GM18520 (cell line): ENCODE results near the gene DOCK9.

Experiments used
- ATAC-seq: cut with Tn5 transposase; IDR thresholded peaks from one replicate; pipeline ENCODE4 v1.9.1; 2021; ENCODE audit not compliant: unreplicated experiment

Gene DOCK9

GRCh38 chr13:98997738-98998641 lies 20.1 kb upstream of the DOCK9 start:
- ATAC-seq: no peak

- ATAC-seq: no peak
Measured at GRCh38 chr13:98997011-98997730, 19.3 kb upstream of the DOCK9 start.

GRCh38 chr13:98996046-98996445 lies 18.2 kb upstream of the DOCK9 start:
- ATAC-seq: no peak

GRCh38 chr13:98994896-98995295 lies 17.0 kb upstream of the DOCK9 start:
- ATAC-seq: no peak

DNA sequence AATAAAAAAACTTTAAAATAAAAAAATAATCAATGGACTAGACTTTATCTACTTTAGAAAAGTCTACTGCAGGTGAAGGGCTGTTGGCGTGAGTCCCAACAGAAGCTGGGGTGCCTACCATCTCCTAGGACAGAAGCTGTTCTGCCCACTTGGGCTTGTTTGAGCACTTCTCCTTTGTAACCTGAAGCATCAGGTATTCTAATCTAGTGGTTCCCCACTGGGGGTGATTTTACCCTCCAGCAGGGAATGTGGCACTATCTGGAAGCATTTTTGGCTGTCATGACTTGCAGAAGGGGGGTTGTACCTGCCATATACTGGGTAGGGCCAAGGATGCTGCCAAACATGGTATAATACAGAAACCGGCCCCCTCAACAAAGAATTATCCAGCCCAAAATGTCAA lies 16.2 kb upstream of the DOCK9 start:
- ATAC-seq: no peak

- no peak for ATAC-seq
Measured at GRCh38 chr13:98992355-98992754, 14.5 kb upstream of the DOCK9 start.

GRCh38 chr13:98990701-98991100 lies 12.8 kb upstream of the DOCK9 start:
- ATAC-seq: no peak

GRCh38 chr13:98989469-98990235 lies 11.8 kb upstream of the DOCK9 start:
- ATAC-seq: no peak

DNA sequence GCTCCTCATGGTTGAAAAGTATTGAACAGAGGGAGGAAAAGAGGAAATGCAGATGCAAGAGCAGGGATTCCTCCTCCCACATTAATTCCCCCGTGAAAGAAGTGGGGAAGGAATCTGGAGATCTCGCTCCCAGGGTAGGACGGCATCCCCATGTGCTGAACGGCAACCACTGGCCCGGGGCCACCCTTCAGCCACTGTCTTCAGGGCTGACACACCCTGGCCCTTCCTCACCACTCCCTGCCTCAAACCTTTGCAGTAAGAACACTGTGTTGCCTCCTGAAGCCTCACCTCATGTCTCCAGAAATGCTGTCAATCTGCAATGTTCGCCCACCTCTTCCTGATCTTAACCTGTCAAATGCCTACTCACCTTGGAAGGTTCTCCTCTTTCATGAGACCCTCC lies 10.9 kb upstream of the DOCK9 start:
- ATAC-seq: no peak

GRCh38 chr13:98988277-98988676 lies 10.4 kb upstream of the DOCK9 start:
- ATAC-seq: no peak

- no peak for ATAC-seq
Measured at GRCh38 chr13:98987275-98987674, 9.4 kb upstream of the DOCK9 start.

GRCh38 chr13:98986226-98986846 lies 8.5 kb upstream of the DOCK9 start:
- no peak for ATAC-seq

DNA sequence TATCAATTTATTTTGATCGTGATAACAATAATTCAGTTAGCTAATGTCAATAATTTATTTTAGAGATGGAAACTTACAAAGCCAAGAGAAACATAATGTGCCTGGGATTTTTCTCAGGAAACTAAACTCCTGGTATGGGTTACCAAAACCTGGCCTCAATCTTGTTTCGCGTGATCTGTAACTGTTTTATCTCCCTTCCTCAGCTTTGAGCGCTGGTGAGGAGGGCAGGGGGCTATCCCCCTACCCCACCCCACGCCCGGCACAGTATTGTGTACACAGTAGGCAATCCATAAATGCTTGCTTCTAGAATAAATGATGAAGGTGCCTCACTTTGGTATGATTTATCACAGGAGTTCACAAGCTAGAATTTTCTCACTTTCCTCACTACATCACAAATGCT lies 7.7 kb upstream of the DOCK9 start:
- no peak for ATAC-seq

DNA sequence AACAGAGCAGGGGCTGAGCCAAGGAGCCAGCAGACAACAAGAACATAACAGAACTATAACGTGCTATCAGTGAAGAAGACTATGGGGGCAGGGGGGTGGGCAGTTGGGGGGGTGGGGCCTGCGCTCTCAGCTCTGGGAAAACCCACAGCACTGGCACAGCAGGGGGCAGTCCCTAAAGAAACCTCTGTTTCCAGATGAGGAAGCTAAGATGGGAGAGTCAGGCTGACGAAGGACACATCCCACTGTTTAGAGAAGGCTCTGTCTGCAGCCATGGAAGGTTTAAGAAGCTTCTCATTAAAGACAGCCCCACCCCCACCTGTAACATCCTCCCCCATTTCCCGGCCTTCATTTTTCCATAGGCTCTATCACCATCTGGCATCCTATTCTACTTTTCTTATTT lies 7.1 kb upstream of the DOCK9 start:
- ATAC-seq: no peak

GRCh38 chr13:98984118-98984517 lies 6.3 kb upstream of the DOCK9 start:
- ATAC-seq: no peak

DNA sequence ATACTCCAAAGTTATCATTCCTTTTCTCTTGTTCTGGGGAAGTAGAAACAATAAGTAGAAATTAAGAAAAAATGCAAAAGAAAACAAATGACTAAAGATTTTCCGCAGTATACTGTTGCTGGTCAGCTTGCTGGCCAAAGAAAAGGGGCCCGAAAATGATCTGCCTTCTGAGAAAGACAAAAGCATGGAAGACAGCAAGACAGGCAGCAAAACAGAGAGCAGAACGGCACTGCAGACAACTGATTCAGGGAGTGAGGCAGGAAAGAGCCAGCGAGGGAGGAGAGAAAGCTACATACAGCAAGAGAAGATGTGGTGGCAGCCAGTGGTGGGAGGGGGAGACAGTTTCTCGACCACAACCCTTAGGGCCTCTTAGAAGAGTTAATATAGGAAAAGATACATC lies 5.3 kb upstream of the DOCK9 start:
- no peak for ATAC-seq

DNA sequence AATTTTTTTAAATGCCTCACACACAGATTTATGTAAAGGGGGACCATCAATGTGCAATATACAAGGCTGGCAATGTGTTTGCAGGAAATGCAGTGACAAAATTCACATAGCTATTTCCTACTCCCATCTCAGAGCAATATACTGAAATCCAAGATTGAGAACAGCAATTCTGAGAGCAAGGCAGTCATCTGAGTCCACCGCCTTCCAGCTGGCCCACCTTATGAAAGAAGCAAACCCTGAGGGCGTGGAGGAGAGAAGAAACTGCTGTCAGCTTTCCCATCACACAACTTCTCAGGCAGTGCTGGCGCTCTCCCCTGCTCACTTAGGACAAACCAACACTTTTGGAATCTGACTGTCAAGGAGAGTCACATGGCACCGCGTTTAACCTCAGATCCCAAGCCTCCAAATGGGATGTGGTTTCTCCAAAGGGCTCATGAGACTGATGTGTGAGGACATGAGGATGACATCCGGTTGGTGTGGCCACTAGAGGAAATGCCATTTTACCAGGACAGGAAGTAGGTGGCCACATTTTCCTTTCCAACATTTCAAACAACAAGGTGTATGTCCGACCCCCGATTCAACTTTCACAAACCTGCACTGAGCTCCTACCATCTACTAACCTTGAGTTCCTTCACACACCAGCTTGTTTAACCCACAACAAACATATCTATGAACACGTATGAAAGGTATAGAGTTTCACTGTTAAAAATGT lies 3.7 kb upstream of the DOCK9 start:
- ATAC-seq: no peak

DNA sequence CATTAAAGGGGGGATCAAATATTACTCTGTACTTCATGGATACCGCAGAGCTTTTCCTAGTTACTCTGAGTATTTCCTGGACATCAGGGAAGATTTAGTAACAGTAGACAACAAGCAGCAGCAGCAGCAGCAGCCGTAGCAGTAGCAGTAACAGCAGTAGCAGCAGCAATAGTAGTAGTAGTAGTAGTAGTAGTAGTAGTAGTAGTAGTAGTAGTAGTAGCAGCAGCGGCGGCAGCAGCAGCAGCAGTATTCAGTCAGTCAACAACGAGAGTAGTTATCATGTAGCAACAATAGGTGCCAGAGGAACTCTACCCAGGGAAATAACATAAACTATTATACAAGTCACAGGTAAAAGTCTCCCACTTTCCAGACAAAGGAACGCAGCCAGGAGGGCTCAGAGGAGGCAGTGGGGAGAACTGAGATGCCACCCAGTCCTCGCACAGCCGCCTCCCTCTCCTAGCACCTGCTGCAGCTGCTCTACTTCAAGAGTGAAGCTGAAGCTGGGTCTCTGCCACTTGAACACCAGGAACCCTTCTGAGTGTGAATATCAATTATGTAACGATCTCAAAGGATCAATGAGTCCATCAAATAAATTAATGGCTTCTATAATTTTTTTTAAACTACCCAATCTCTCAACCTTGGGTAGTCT lies 1.3 kb upstream of the DOCK9 start:
- ATAC-seq: no peak

DNA sequence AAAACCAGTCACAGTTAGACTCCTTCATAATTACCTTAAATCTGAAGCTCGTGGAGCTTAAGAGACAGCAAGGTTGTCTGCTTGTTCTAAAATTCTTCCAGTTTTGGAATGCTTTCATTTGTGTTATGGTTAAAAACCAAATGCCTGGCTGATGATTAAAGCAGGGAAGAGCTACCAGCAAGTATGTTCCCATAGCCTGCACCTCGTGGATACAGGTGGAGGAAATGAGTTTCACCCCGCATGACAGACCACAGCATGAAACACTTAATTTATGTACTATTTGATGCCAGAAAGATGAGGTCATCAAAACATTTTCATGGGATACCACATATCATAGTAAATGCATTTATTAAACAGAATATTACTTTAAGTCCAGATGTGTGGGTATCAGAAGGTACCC lies 416 bp upstream of the DOCK9 start:
- ATAC-seq: no peak

DNA sequence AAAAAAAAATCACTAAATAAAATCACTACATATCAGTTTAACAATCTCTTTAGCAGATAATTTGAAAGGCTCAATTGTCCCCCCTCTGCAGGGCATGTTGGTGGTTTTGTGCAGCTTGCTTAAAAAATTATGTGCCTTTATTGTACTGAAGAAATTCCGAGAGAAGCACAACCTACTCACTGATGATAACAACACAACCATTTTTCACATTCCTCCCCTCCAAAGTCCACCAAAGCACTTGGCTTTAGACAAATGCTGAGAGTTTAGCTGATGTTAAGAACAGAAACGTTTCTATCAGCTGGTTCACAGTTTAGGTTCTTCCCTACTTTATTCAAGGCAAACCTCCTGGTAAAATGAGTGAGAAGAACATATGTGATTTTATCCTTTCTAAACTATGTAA lies 923 bp downstream of the DOCK9 start:
- no peak for ATAC-seq
